Sigmoid colon (tissue), 7 donors: Measurements from ENCODE around the gene EGFLAM. TPM values are rescaled to one million over a fixed set of nuclear protein-coding genes. Genes with fewer than 3 reads are reported as not detected.

Experiments
- DNase-seq: peaks from one replicate; pipeline ENCODE4 v3.0.0-alpha.2; 2019
- H3K27ac ChIP-seq, 4 donors: fragments of 200-600 bp; sonication (generic); one replicate each; pipeline ENCODE4 v1.5.1; 2016 to 2019; ENCODE audit warnings: mild to moderate bottlenecking in 1 of 4
- H3K27me3 ChIP-seq, 3 donors: fragments of 200-600 bp; sonication (generic); one replicate each; pipeline ENCODE4 v1.5.1; 2019; ENCODE audit warnings: mild to moderate bottlenecking in 1 of 3
- H3K36me3 ChIP-seq, 4 donors: fragments of 200-600 bp; sonication (generic); one replicate each; pipeline ENCODE4 v1.5.1; 2016 to 2019
- H3K4me1 ChIP-seq, 4 donors: fragments of 200-600 bp; sonication (generic); one replicate each; pipeline ENCODE4 v1.5.1; 2017 to 2019
- H3K4me3 ChIP-seq, 4 donors: fragments of 200-600 bp; sonication (generic); one replicate each; pipeline ENCODE4 v1.5.1; 2017 to 2019; ENCODE audit warnings: mild to moderate bottlenecking in 2 of 4, moderate library complexity in 1 of 4
- H3K9me3 ChIP-seq, 4 donors: fragments of 200-600 bp in 3 of 4; sonication (generic) in 3 of 4; one replicate each; pipeline versions ENCODE4 v1.5.1 to v1.6.1; 2013 to 2019
- EP300 ChIP-seq, 4 donors: sonication (generic); formaldehyde crosslinking; IDR thresholded peaks; one replicate each; pipeline ENCODE4 v1.6.1; 2017; ENCODE audit warnings: antibody characterized with exemption in 4 of 4
- POLR2A ChIP-seq, 2 donors: fragments of 450-650 bp; IDR thresholded peaks; one replicate each; pipeline ENCODE4 v1.6.1; 2016; ENCODE audit warnings: antibody characterized with exemption in 2 of 2, mild to moderate bottlenecking in 2 of 2, moderate library complexity in 2 of 2
- POLR2AphosphoS5 ChIP-seq, 4 donors: sonication (generic); formaldehyde crosslinking; IDR thresholded peaks; one replicate each; pipeline ENCODE4 v1.6.1; 2017; ENCODE audit warnings: antibody characterized with exemption in 4 of 4
- WGBS, 2 donors: extraction: QIAGEN DNeasy Blood & Tissue Kit; methylation state at CpG; one replicate each; pipeline ENCODE4 v1.1.7; 2013; 5-methylcytosine and 5-hydroxymethylcytosine counted together
- intact Hi-C: fragments of 100-400 bp; cut with DNase I; formaldehyde crosslinking; loops from one replicate; pipeline ENCODE4 v1.15.1; 2023
- polyA plus RNA-seq, 3 donors: library from polyadenylated mRNA; stranded (reverse); fragments of 200-250 nt; gene quantifications; one replicate each; pipeline ENCODE4 v1.2.3, GENCODE V29; 2013
- total RNA-seq, 4 donors: library from RNA; depleted of rRNA; stranded (reverse); fragments of >200 nt; gene quantifications; one replicate each; pipeline ENCODE4 v1.1.0, GENCODE V29; 2016
- TF ChIP-seq, protein P1 (sequence below), 4 experiments: fragments of 450-650 bp in 3 of 4; fragments of 200-600 bp in 1 of 4; IDR thresholded peaks; one replicate each; pipeline ENCODE4 v1.5.1; 2016 to 2019; ENCODE audit warnings: antibody characterized with exemption in 4 of 4, mild to moderate bottlenecking in 3 of 4, moderate library complexity in 2 of 4
- donor health status: healthy with polysubstance abuse.
- donor health status: Bipolar disorder and iron deficiency.
- donor health status: healthy.

EGFLAM gene
- total and polyA plus RNA-seq, 7 donors = 0.46 to 5.7 (median 2.5) TPM

GRCh38 chr5:38370358-38371100, 112.2 kb downstream of the EGFLAM start:
- Histone ChIP-seq H3K36me3 (no peaks in the 10 kb centered on the region), H3K4me3 (no peak overlapping the region), H3K9me3 (no peaks in the 10 kb centered on the region), H3K27me3 (no peaks in the 10 kb centered on the region), H3K4me1 (no peaks in the 10 kb centered on the region), H3K27ac (no peak overlapping the region)
- no peak for DNase-seq
- TF ChIP-seq EP300 (IDR thresholded peaks at IDR 0.05) (no peak), POLR2A (IDR thresholded peaks at IDR 0.05) (no peak), POLR2AphosphoS5 (IDR thresholded peaks at IDR 0.05) (no peak)
- TF ChIP-seq, protein P1, sequence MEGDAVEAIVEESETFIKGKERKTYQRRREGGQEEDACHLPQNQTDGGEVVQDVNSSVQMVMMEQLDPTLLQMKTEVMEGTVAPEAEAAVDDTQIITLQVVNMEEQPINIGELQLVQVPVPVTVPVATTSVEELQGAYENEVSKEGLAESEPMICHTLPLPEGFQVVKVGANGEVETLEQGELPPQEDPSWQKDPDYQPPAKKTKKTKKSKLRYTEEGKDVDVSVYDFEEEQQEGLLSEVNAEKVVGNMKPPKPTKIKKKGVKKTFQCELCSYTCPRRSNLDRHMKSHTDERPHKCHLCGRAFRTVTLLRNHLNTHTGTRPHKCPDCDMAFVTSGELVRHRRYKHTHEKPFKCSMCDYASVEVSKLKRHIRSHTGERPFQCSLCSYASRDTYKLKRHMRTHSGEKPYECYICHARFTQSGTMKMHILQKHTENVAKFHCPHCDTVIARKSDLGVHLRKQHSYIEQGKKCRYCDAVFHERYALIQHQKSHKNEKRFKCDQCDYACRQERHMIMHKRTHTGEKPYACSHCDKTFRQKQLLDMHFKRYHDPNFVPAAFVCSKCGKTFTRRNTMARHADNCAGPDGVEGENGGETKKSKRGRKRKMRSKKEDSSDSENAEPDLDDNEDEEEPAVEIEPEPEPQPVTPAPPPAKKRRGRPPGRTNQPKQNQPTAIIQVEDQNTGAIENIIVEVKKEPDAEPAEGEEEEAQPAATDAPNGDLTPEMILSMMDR (IDR thresholded peaks at IDR 0.05) = no peak
- 81 to 85% methylated on average over 11 of the region's 11 CpGs for WGBS, 2 donors
- intact Hi-C loops = no loop called here

GRCh38 chr5:38371596-38371995, 113.2 kb downstream of the EGFLAM start:
- 79 to 81% methylated on average over 8 of the region's 8 CpGs for WGBS, 2 donors
- no peaks in the 10 kb centered on the region for H3K36me3 ChIP-seq
- H3K4me3 ChIP-seq = no peak overlapping the region
- TF ChIP-seq EP300 (IDR thresholded peaks at IDR 0.05) (no peak), POLR2AphosphoS5 (IDR thresholded peaks at IDR 0.05) (no peak), POLR2A (IDR thresholded peaks at IDR 0.05) (no peak)
- TF ChIP-seq, protein P1 (IDR thresholded peaks at IDR 0.05) = no peak
- intact Hi-C loops = no loop called here
- no peaks in the 10 kb centered on the region for H3K4me1 ChIP-seq
- no peaks in the 10 kb centered on the region for H3K27me3 ChIP-seq
- no peaks in the 10 kb centered on the region for H3K9me3 ChIP-seq
- no peak for DNase-seq
- no peak overlapping the region for H3K27ac ChIP-seq

DNA sequence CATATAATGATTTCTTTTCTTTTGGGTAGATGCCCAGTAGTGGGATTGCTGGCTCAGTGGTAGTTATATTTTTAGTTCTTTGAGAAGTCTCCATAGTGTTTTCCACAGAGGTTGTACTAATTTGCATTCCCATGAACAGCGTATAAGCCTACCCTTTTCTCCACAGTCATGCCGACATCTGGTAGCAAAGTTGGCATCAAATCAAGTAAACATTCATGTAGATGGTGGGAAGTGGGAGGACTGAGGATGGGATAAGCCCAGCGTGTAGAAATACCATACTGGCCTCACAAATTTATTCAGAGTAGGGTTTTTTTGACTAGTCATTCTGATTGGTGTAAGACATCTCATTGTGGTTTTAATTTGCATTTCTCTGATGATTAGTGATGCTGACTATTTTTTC, 115.4 kb downstream of the EGFLAM start:
- no peaks in the 10 kb centered on the region for H3K36me3 ChIP-seq
- intact Hi-C loops = no loop called here

GRCh38 chr5:38375423-38375822, 117.1 kb downstream of the EGFLAM start:
- intact Hi-C loops = no loop called here
- 83 to 86% methylated on average over 1 of the region's 1 CpG for WGBS, 2 donors

More for the DNA sequence above, 115.4 kb downstream of the EGFLAM start:
- H3K4me1 ChIP-seq = no peaks in the 10 kb centered on the region
- 59 to 86% methylated on average over 3 of the region's 3 CpGs for WGBS, 2 donors
- no peak for DNase-seq
- no peak overlapping the region for H3K27ac ChIP-seq
- no peak for TF ChIP-seq EP300 (IDR thresholded peaks at IDR 0.05)
- TF ChIP-seq, protein P1 (IDR thresholded peaks at IDR 0.05) = no peak
- no peak for TF ChIP-seq POLR2A (IDR thresholded peaks at IDR 0.05)
- TF ChIP-seq POLR2AphosphoS5 (IDR thresholded peaks at IDR 0.05) = no peak
- H3K27me3 ChIP-seq = no peaks in the 10 kb centered on the region
- H3K4me3 ChIP-seq = no peak overlapping the region
- no peaks in the 10 kb centered on the region for H3K9me3 ChIP-seq

More at GRCh38 chr5:38375423-38375822, 117.1 kb downstream of the EGFLAM start:
- DNase-seq = no peak
- Histone ChIP-seq H3K4me1 (no peaks in the 10 kb centered on the region), H3K27ac (no peak overlapping the region), H3K9me3 (no peaks in the 10 kb centered on the region), H3K4me3 (no peak overlapping the region), H3K36me3 (no peaks in the 10 kb centered on the region), H3K27me3 (no peaks in the 10 kb centered on the region)
- TF ChIP-seq, protein P1 (IDR thresholded peaks at IDR 0.05) = no peak
- TF ChIP-seq POLR2AphosphoS5 (IDR thresholded peaks at IDR 0.05) (no peak), EP300 (IDR thresholded peaks at IDR 0.05) (no peak), POLR2A (IDR thresholded peaks at IDR 0.05) (no peak)
